BE2C (cell line): Measurements from ENCODE around the gene CDH23.

ENCODE experiments used
- DNase-seq: peaks from one replicate; pipeline ENCODE4 v3.0.0-alpha.2; 2020
- H3K27me3 ChIP-seq: fragments of 250-450 bp; sonication (Bioruptor Pico); 2 replicates; pipeline ENCODE4 v1.5.1; 2020; ENCODE audit warnings: mild to moderate bottlenecking
- H3K36me3 ChIP-seq: fragments of 250-450 bp; sonication (Bioruptor Pico); 2 replicates; pipeline ENCODE4 v1.5.1; 2020; ENCODE audit warnings: mild to moderate bottlenecking
- H3K4me1 ChIP-seq: fragments of 250-450 bp; sonication (Bioruptor Pico); 2 replicates; pipeline ENCODE4 v1.5.1; 2020
- H3K4me3 ChIP-seq: 2 replicates; pipeline ENCODE4 v1.5.1; 2011; ENCODE audit warnings: low read depth, low read length
- H3K9me3 ChIP-seq: fragments of 250-450 bp; sonication (Bioruptor Pico); 2 replicates; pipeline ENCODE4 v1.5.1; 2020
- CTCF ChIP-seq: IDR thresholded peaks from 2 replicates; pipeline ENCODE4 v1.5.1; 2012; ENCODE audit warnings: mild to moderate bottlenecking, low read depth, low read length

Gene CDH23

GRCh38 chr10:71402005-71402404 lies 5.3 kb downstream of the CDH23 start:
- no peak for DNase-seq
- peaks cover 24% of the 10 kb centered on the region for H3K27me3 ChIP-seq
- no peaks in the 10 kb centered on the region for H3K9me3 ChIP-seq
- TF ChIP-seq CTCF = no peak
- H3K4me3 ChIP-seq = no peak overlapping the region
- no peaks in the 10 kb centered on the region for H3K4me1 ChIP-seq
- H3K36me3 ChIP-seq = no peaks in the 10 kb centered on the region

GRCh38 chr10:71404503-71405295 lies 8.0 kb downstream of the CDH23 start:
- TF ChIP-seq CTCF = no peak
- H3K4me1 ChIP-seq = no peaks in the 10 kb centered on the region
- no peaks in the 10 kb centered on the region for H3K36me3 ChIP-seq
- no peak overlapping the region for H3K4me3 ChIP-seq
- H3K9me3 ChIP-seq = no peaks in the 10 kb centered on the region
- no peak for DNase-seq
- no peaks in the 10 kb centered on the region for H3K27me3 ChIP-seq

- no peaks in the 10 kb centered on the region for H3K9me3 ChIP-seq
- H3K4me3 ChIP-seq = no peak overlapping the region
- H3K27me3 ChIP-seq = no peaks in the 10 kb centered on the region
- TF ChIP-seq CTCF = no peak
- no peaks in the 10 kb centered on the region for H3K4me1 ChIP-seq
- no peak for DNase-seq
- H3K36me3 ChIP-seq = no peaks in the 10 kb centered on the region
Observed at GRCh38 chr10:71406878-71407277, 10.2 kb downstream of the CDH23 start.

GRCh38 chr10:71408436-71409225 lies 11.9 kb downstream of the CDH23 start:
- Histone ChIP-seq H3K9me3 (no peaks in the 10 kb centered on the region), H3K36me3 (no peaks in the 10 kb centered on the region), H3K4me3 (no peak overlapping the region), H3K4me1 (no peaks in the 10 kb centered on the region), H3K27me3 (no peaks in the 10 kb centered on the region)
- no peak for TF ChIP-seq CTCF
- DNase-seq = no peak

GRCh38 chr10:71409516-71410104 lies 12.9 kb downstream of the CDH23 start:
- Histone ChIP-seq H3K9me3 (no peaks in the 10 kb centered on the region), H3K36me3 (no peaks in the 10 kb centered on the region), H3K4me1 (no peaks in the 10 kb centered on the region), H3K4me3 (no peak overlapping the region), H3K27me3 (no peaks in the 10 kb centered on the region)
- no peak for DNase-seq
- TF ChIP-seq CTCF = no peak

GRCh38 chr10:71413581-71413980 lies 16.9 kb downstream of the CDH23 start:
- no peaks in the 10 kb centered on the region for H3K36me3 ChIP-seq
- DNase-seq = no peak

More at GRCh38 chr10:71413581-71413980, 16.9 kb downstream of the CDH23 start:
- Histone ChIP-seq H3K4me1 (no peaks in the 10 kb centered on the region), H3K9me3 (no peaks in the 10 kb centered on the region), H3K27me3 (no peaks in the 10 kb centered on the region), H3K4me3 (no peak overlapping the region)
- TF ChIP-seq CTCF = no peak
